OCI-LY7 (cell line): ENCODE measurements around the gene LRRC8E. TPM values are rescaled to one million over a fixed set of nuclear protein-coding genes. Genes with fewer than 3 reads are reported as not detected.

Experiments used
- BruUV-seq: library from RNA; stranded (reverse); fragments of 400-500 nt; replicated peaks from 2 replicates; lab custom pipeline; 2021; lab: Mats Ljungman, UMichigan
- CTCF ChIA-PET: fragments of 300-600 bp; sonication (Branson Sonifier 250); formaldehyde crosslinking; loops from one replicate; lab custom pipeline; 2022; ENCODE audit warnings: antibody characterized with exemption; ENCODE audit not compliant: unreplicated experiment; lab: Charles Lee
- POLR2A ChIA-PET: fragments of 300-600 bp; sonication (Branson Sonifier 250); formaldehyde crosslinking; loops from one replicate; lab custom pipeline; 2022; ENCODE audit warnings: antibody characterized with exemption; lab: Charles Lee
- DNase-seq: peaks from one replicate; pipeline ENCODE4 v3.0.0-alpha.2; 2015; ENCODE audit warnings: low spot score
- H2AFZ ChIP-seq: fragments of 200-600 bp; sonication (generic), shearing (Covaris generic); 2 replicates; pipeline ENCODE4 v1.6.1; 2014; ENCODE audit warnings: mild to moderate bottlenecking, antibody characterized with exemption, low read length, moderate library complexity
- H3K27ac ChIP-seq: fragments of 200-600 bp; sonication (generic); 2 replicates; pipeline ENCODE4 v1.5.1; 2014; ENCODE audit warnings: mixed run types, low read depth, mild to moderate bottlenecking, moderate library complexity, low read length, inconsistent platforms; ENCODE audit not compliant: poor library complexity, severe bottlenecking
- H3K36me3 ChIP-seq: fragments of 200-600 bp; sonication (generic); 2 replicates; pipeline ENCODE4 v1.6.1; 2014; ENCODE audit warnings: mild to moderate bottlenecking, antibody characterized with exemption, low read length, moderate library complexity, mixed read lengths; ENCODE audit not compliant: insufficient read depth
- H3K4me1 ChIP-seq: fragments of 200-600 bp; sonication (generic); 2 replicates; pipeline ENCODE4 v1.5.1; 2014; ENCODE audit warnings: mild to moderate bottlenecking, low read length; ENCODE audit not compliant: insufficient read depth, poor library complexity, severe bottlenecking
- H3K4me2 ChIP-seq: fragments of 200-600 bp; sonication (generic); 2 replicates; pipeline ENCODE4 v1.6.1; 2014; ENCODE audit warnings: mild to moderate bottlenecking, low read length
- H3K4me3 ChIP-seq: fragments of 200-600 bp; sonication (generic); 2 replicates; pipeline ENCODE4 v1.5.1; 2014; ENCODE audit warnings: mild to moderate bottlenecking, low read depth, low read length; ENCODE audit not compliant: poor library complexity, severe bottlenecking
- H3K79me2 ChIP-seq: fragments of 200-600 bp; sonication (generic); 2 replicates; pipeline ENCODE4 v1.6.1; 2016; ENCODE audit warnings: low read depth, mild to moderate bottlenecking, low read length, moderate library complexity, mixed read lengths; ENCODE audit not compliant: insufficient read depth
- H3K9me2 ChIP-seq: fragments of 200-600 bp; sonication (generic); 2 replicates; pipeline ENCODE4 v1.6.1; 2016; ENCODE audit warnings: mild to moderate bottlenecking, low read length, mixed read lengths; ENCODE audit not compliant: insufficient read depth
- H3K9me3 ChIP-seq: fragments of 200-600 bp; sonication (generic); 2 replicates; pipeline ENCODE4 v1.6.1; 2014; ENCODE audit warnings: mild to moderate bottlenecking, mixed run types, low read length, mixed read lengths
- H4K20me1 ChIP-seq: fragments of 200-600 bp; sonication (generic); 2 replicates; pipeline ENCODE4 v1.6.1; 2014; ENCODE audit warnings: mild to moderate bottlenecking, antibody characterized with exemption, low read length, moderate library complexity, mixed read lengths; ENCODE audit not compliant: insufficient read depth
- CTCF ChIP-seq: fragments of 200-600 bp; sonication (generic); conservative IDR thresholded peaks from 2 replicates; pipeline ENCODE4 v1.5.1; 2014; ENCODE audit warnings: mild to moderate bottlenecking, antibody characterized with exemption, low read length, moderate library complexity, mixed read lengths
- EZH2phosphoT487 ChIP-seq: fragments of 200-600 bp; sonication (generic); IDR thresholded peaks from 2 replicates; pipeline ENCODE4 v1.6.1; 2018; ENCODE audit warnings: low read depth, borderline replicate concordance, mild to moderate bottlenecking, mixed run types, antibody characterized with exemption, low read length, moderate library complexity, mixed read lengths
- intact Hi-C: fragments of 100-400 bp; cut with micrococcal nuclease; formaldehyde crosslinking; loops from one replicate; pipeline ENCODE4 v1.10.0; 2022; ENCODE audit not compliant: unreplicated experiment
- total RNA-seq, 2 experiments: library from RNA; depleted of rRNA in 1 of 2; stranded (reverse); fragments of >200 nt in 1 of 2; shearing (Covaris generic) in 1 of 2; gene quantifications; 2 replicates each; pipeline ENCODE4 v1.2.3, GENCODE V29; 2014 to 2022

Gene LRRC8E
- total RNA-seq, 2 experiments from 2014 or later = not detected

DNA sequence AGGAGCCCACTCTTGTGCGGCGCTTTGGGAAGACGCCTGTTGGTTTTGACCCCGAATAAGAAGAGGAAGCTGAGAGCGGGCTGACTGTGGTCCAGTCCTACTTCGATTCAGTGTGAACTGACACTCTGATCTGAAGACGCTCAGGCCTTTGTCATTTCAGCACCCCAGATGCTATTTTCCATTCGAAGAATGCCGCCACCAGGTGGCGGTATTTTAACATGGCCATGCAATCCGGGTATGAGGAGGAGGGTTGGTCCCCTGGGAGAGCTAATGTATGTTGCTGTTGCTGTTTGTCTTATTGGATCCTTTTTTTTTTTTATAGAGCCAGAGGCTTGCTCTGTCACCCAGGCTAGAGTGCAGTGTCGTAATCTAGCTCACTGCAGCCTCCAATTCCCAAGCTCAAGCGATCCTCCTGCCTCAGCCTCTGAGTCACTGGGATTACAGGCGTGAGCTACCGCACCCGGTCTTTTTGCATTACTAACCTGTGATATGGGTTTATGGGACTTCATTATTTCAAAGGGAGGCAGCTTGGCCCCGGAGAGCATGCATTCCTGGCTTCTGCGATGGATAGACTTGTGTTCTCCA, 56.0 kb downstream of the LRRC8E start:
- TSS peak; percentile 96 for BruUV-seq

DNA sequence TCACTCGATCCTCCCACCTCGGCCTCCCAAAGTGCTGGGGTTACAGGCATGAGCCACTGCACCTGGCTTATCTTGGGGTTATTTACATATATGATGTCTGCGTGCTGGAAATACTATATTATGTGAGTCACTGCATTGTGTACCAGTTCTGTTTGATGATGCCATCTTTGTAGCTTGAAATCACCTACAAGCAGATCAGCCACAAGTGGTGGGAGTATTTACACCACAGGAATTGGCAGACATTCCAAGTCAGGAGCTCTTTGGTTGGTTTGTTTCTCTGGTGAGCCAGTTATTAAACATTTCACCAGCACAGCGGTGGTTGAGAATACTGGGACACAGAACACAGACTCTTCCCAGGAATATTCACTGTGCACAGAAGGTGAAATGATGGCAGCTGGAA, 59.6 kb downstream of the LRRC8E start:
- Histone ChIP-seq H2AFZ (no peak overlapping the region), H3K79me2 (peaks cover 15% of the 10 kb centered on the region), H3K36me3 (no peaks in the 10 kb centered on the region), H3K4me2 (no peak overlapping the region), H3K27ac (no peak overlapping the region), H3K9me2 (no peaks in the 10 kb centered on the region), H3K4me3 (no peak overlapping the region), H4K20me1 (0 out of 2 replicates have a peak, but pooled peaks cover 5% of the 10 kb centered on the region), H3K9me3 (no peaks in the 10 kb centered on the region), H3K4me1 (peaks cover 6% of the 10 kb centered on the region)
- TF ChIP-seq EZH2phosphoT487 (no peak), CTCF (no peak)
- ChIA-PET POLR2A (no interaction called here), CTCF (no interaction called here)
- intact Hi-C loops = no loop called here
- BruUV-seq = no TSS peak
- DNase-seq = no peak

More for the DNA sequence above, 56.0 kb downstream of the LRRC8E start:
- no peaks in the 10 kb centered on the region for H3K9me3 ChIP-seq
- POLR2A ChIA-PET = interaction anchor here (0.5 to 2.8 kb wide), 10 partner anchors 9 to 339 kb away, joined by 3 to 12 read pairs (median 4); partner anchors contain the start of genes FBN3 and SNAPC2
- peak overlapping the region; percentile 69 for H3K27ac ChIP-seq
- 0 out of 2 replicates have a peak, but pooled peaks cover 5% of the 10 kb centered on the region for H4K20me1 ChIP-seq
- peaks cover 18% of the 10 kb centered on the region for H3K4me1 ChIP-seq
- H2AFZ ChIP-seq = peak overlapping the region; percentile 45; the same call in 1 of the 2 replicates
- H3K36me3 ChIP-seq = peaks cover 23% of the 10 kb centered on the region
- peaks cover 40% of the 10 kb centered on the region for H3K79me2 ChIP-seq
- peak overlapping the region; percentile 94 for H3K4me3 ChIP-seq
- peak; percentile 94 for DNase-seq
- no peaks in the 10 kb centered on the region for H3K9me2 ChIP-seq
- intact Hi-C loops = loop anchor here (1.0 to 5.0 kb wide), 4 partner anchors 92 to 323 kb away; no protein-coding TSS in a partner anchor
- CTCF ChIA-PET = interaction anchor here (0.6 to 2.0 kb wide), 6 partner anchors 24 to 362 kb away, joined by 3 to 15 read pairs (median 4); partner anchors contain the start of gene SNAPC2
- H3K4me2 ChIP-seq = peak overlapping the region; percentile 84
- peak; percentile 93 for TF ChIP-seq CTCF
- TF ChIP-seq EZH2phosphoT487 = no peak

Other genes starting within 250 kb of the LRRC8E start
- not detected in 2 replicates for gene RETN, start 219.5 kb upstream of the LRRC8E start, total RNA-seq (2014; rRNA removed; shearing (Covaris generic))
- gene RETN, start 219.5 kb upstream of the LRRC8E start, total RNA-seq (2022) = not detected in 2 replicates
- gene MCEMP1, start 211.4 kb upstream of the LRRC8E start, total RNA-seq (2014; rRNA removed; shearing (Covaris generic)) = 0.22 and 0.28 TPM in 2 replicates
- not detected in 2 replicates for gene MCEMP1, start 211.4 kb upstream of the LRRC8E start, total RNA-seq (2022)
- 78.4 and 91.5 TPM in 2 replicates for gene TRAPPC5, start 207.7 kb upstream of the LRRC8E start, total RNA-seq (2014; rRNA removed; shearing (Covaris generic))
- gene TRAPPC5, start 207.7 kb upstream of the LRRC8E start, total RNA-seq (2022) = 115 and 150 TPM in 2 replicates
- 3.3 and 3.7 TPM in 2 replicates for gene FCER2, start 186.4 kb upstream of the LRRC8E start, total RNA-seq (2014; rRNA removed; shearing (Covaris generic))
- 3.9 and 4.6 TPM in 2 replicates for gene FCER2, start 186.4 kb upstream of the LRRC8E start, total RNA-seq (2022)
- not detected in 2 replicates for gene CLEC4G, start 156.4 kb upstream of the LRRC8E start, total RNA-seq (2014; rRNA removed; shearing (Covaris generic))
- not detected in 2 replicates for gene CLEC4G, start 156.4 kb upstream of the LRRC8E start, total RNA-seq (2022)
- gene CD209, start 141.0 kb upstream of the LRRC8E start, total RNA-seq (2014; rRNA removed; shearing (Covaris generic)) = not detected in 2 replicates
- not detected in 2 replicates for gene CD209, start 141.0 kb upstream of the LRRC8E start, total RNA-seq (2022)
- not detected in 2 replicates for gene CLEC4M, start 125.3 kb upstream of the LRRC8E start, total RNA-seq (2014; rRNA removed; shearing (Covaris generic))
- not detected in 2 replicates for gene CLEC4M, start 125.3 kb upstream of the LRRC8E start, total RNA-seq (2022)
- 2.7 and 7.4 TPM in 2 replicates for gene EVI5L, start 58.3 kb upstream of the LRRC8E start, total RNA-seq (2014; rRNA removed; shearing (Covaris generic))
- 5.5 and 5.9 TPM in 2 replicates for gene EVI5L, start 58.3 kb upstream of the LRRC8E start, total RNA-seq (2022)
- not detected in 2 replicates for gene PRR36, start 14.1 kb upstream of the LRRC8E start, total RNA-seq (2014; rRNA removed; shearing (Covaris generic))
- gene PRR36, start 14.1 kb upstream of the LRRC8E start, total RNA-seq (2022) = 0.17 TPM in 1 of 2 replicates, not detected in the other
- 19.4 and 23.2 TPM in 2 replicates for gene MAP2K7, start 15.4 kb downstream of the LRRC8E start, total RNA-seq (2014; rRNA removed; shearing (Covaris generic))
- 44.5 and 48.1 TPM in 2 replicates for gene MAP2K7, start 15.4 kb downstream of the LRRC8E start, total RNA-seq (2022)
- gene TGFBR3L, start 26.3 kb downstream of the LRRC8E start, total RNA-seq (2014; rRNA removed; shearing (Covaris generic)) = 0.13 TPM in 1 of 2 replicates, not detected in the other
- gene TGFBR3L, start 26.3 kb downstream of the LRRC8E start, total RNA-seq (2022) = 0.61 and 0.74 TPM in 2 replicates
- 4.9 and 21.6 TPM in 2 replicates for gene SNAPC2, start 31.8 kb downstream of the LRRC8E start, total RNA-seq (2014; rRNA removed; shearing (Covaris generic))
- 6.2 and 8.2 TPM in 2 replicates for gene SNAPC2, start 31.8 kb downstream of the LRRC8E start, total RNA-seq (2022)
- 0.13 TPM in 1 of 2 replicates, not detected in the other for gene CTXN1, start 37.6 kb downstream of the LRRC8E start, total RNA-seq (2014; rRNA removed; shearing (Covaris generic))
- 0.98 and 1.0 TPM in 2 replicates for gene CTXN1, start 37.6 kb downstream of the LRRC8E start, total RNA-seq (2022)
- gene TIMM44, start 55.2 kb downstream of the LRRC8E start, total RNA-seq (2014; rRNA removed; shearing (Covaris generic)) = 86.0 and 89.0 TPM in 2 replicates
- 97.6 and 116 TPM in 2 replicates for gene TIMM44, start 55.2 kb downstream of the LRRC8E start, total RNA-seq (2022)
- gene ELAVL1, start 117.1 kb downstream of the LRRC8E start, total RNA-seq (2014; rRNA removed; shearing (Covaris generic)) = 43.5 and 65.4 TPM in 2 replicates
- 162 and 168 TPM in 2 replicates for gene ELAVL1, start 117.1 kb downstream of the LRRC8E start, total RNA-seq (2022)
- gene CCL25, start 164.2 kb downstream of the LRRC8E start, total RNA-seq (2014; rRNA removed; shearing (Covaris generic)) = 0.88 TPM in 1 of 2 replicates, not detected in the other
- 0.57 and 0.70 TPM in 2 replicates for gene CCL25, start 164.2 kb downstream of the LRRC8E start, total RNA-seq (2022)